ENCODE data around the gene INPP4B.

INPP4B gene

DNA sequence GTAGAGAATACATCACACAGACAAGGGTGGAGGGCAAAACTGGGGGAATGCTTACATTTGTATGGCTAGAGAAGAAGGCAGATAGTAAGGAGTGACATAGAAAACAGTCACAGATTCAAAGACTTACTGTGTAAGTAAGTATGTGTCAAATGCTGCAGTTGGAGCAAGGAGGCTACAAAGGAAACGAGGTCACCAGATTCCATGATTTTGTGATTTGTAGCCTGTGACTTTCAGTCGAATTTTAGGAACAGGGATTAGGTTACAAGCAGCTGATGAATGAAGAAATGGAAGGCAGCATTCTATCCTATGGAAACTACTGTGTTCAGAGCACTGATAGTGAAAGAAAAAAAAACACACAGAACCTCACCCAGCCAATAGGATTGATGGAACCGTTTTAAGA lies 801.8 kb downstream of the INPP4B start:
- no peak for DNase-seq

DNA sequence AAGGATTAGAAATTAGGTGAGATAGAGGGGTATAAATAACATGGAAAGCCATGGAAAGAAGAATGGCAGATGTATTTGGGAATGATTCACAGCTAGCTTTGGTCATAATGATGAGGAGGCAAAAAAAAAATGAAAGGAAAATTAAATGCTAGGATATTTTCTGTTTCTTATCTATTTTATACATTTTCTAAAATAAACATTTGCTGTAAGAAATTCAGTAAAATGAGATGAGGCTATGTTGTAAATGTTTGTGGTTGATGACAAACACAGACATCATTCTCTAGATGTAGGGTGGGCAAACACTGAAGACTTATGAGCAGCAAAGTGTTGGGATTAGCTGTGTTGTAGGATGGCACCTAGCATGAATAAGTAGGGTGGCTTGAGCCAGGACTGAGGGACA lies 802.6 kb downstream of the INPP4B start:
- DNase-seq: no peak

DNA sequence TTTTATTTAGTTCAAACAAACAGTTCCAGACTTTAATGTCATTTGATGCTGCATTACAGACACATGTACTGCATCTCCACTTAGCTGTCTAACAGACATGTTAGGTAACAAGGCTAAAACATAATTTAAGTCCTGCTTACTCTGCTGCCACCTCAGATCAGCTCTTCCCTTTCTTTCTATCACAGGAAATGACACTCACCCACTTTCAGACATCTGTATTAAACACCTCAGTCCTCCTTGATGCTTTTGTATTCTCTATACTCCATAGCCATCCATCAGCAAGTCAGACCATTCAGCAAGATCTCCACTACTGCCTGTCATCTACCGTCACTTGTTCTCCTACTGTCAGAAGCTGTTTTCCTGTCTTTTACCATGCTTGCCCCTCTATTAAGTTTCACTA lies 804.3 kb downstream of the INPP4B start:
- no peak for DNase-seq

DNA sequence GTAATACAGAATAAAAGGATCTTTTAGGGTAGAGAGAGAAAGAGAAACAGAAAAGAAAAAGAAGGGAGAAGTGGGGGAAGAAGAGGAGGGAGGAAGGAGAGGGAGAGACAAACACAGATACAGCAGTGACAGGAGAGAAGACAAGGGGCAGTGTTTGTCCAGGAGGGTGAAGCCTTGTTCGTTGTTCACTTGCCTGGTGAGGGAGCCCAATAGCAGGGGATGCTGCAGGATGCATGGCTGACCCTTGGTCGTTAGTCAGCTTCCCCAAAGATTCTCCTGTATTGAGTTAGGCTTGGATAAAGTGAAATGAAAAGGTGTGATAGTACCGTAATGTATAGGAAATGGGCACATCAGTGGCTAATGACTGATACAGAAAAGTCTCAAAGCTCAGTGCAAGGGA lies 806.1 kb downstream of the INPP4B start:
- no peak for DNase-seq

DNA sequence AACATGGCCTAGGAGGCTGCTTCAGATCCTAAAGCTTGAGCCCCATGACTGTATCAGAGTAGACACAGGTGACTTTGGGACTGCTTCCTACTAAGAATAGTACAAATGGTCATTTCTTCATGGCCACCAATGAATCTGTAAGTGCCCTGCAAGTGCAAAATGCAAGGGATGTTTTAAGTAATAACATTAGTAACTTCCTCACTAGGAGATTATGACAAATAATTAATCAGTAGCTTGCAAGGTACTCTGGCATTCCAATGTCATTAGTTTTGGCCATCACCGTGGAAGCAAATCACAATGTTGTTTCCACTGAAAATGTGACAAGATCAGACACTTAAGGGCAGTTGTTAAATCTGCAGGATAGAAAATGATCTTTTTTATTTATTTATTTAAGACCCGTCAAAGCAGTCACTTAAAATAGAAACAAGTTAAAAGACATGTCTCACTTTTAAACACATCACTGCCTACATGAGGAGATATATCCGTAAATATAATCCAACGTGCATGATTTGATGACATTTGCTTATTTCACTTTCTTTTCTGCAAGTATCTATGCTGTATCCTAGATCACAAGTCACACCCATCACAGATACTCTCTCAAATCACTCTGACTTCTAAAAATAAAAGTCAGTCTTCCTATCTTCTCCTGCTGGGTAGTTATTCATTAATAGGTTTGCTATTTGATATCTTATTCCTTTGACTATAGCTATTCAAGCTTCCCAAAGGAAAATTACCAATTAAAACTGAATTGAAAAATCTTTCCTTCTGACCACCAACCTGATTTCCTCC lies 809.1 kb downstream of the INPP4B start:
- DNase-seq: no peak

DNA sequence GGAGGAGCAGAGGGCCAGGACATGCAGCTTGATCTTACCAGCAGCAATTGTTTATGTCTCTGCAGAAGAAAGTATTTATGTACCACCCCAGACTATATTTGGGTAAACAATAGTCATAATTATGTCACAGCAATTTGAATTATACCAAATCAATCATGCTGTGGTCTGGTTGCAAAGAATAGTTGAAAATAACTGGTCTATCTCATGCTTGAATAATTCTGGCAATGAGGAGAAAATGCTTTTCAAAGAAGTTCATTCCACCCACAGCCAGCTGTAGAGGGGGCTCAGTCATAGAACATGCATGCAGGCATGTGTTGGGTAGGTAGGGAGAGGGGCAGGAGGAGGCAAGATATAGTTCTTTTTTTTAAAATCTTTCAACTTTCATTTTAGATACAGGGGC lies 810.5 kb downstream of the INPP4B start:
- DNase-seq: no peak

DNA sequence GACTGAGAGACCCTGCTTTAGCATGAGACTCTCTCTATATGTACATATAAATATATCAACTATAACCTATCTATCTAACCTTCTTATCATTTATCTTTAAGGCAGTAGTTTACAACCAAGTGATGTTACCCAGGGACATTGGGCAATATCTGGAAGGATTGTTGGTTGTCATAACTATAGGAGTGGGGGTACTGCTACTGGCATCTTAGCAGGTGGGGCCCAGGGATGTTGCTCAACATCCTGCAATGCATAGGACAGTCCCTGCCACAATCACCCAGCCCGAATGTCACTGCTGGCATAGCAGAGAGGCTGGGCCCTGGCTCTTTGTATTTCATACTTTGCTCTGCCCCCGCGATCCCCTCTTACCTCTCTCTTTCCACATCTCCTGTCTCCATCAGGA lies 812.0 kb downstream of the INPP4B start:
- DNase-seq: no peak

DNA sequence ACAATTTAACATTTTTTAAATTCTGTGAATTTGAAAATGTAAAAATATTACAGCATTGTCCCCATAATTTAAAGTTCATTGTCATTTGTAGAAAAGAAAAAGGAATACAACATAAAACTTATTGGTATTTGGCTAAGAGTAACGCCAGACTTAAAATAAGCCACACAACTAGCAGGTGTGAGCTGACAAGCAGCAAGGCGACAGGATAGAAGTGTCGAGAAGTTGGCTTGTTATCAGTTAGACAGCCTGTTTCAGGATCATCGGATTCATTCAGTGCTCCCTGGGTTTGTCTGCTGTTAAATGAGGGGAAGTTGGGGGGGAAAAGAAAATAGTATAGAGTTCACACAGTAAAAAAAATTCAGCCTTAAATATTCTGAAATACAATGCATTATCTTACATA lies 816.1 kb downstream of the INPP4B start:
- no peak for DNase-seq

DNA sequence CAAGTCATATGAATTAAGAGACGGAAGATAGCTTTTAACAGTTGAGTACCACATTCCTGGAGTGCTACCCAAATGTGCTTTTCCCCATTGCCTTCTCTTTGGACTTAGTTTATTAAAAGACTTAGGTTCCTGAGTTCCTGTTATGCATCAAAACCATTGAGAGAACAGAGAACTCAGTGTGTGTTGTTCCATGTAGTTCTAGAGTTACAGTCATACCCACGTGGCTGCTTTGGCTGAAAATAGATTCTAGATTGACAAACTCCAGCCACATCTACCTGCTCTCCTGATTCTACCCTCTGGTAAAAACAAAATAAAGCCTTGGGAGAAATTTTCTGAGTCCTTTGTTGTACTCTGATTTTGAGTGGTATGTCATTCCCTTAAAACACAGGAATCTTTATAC lies 824.3 kb downstream of the INPP4B start:
- no peak for DNase-seq

DNA sequence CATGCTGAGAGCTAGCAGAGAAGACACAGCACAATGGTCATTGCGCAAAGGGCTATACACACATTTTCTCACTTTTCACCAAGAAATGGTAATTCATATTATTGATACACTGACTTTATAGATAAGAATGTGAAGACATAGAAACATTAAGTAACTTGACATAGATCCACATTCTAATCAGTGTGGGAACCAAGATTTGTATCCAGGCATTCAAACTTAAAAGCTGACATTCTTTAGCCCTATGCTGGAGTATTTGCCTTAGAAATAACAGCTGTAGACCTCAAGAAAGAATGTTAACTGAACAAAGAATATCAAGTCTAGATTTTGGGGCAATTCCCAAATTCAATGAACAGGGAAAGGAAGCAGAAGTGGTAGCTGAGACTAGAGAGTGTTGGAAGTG lies 824.9 kb downstream of the INPP4B start:
- DNase-seq: no peak

DNA sequence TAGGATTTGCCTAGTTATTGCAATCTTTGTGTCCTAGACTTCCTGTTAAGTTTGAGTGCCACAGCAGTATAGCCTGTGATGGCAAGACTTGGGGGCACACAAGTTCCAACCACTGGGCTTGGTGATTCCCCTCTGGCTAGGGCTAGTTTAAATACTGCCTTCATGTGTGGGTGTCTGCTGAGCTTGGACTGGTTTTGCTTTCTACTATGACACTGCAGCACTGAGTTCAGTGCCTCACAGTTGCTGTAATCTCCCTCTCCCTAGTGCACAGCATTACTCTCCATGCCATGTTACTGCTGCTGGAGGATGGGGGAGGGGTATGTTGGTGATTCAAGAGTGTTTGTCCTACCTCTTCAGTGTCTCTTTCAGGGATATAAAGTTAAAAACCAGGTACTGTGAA lies 830.1 kb downstream of the INPP4B start:
- DNase-seq: no peak

DNA sequence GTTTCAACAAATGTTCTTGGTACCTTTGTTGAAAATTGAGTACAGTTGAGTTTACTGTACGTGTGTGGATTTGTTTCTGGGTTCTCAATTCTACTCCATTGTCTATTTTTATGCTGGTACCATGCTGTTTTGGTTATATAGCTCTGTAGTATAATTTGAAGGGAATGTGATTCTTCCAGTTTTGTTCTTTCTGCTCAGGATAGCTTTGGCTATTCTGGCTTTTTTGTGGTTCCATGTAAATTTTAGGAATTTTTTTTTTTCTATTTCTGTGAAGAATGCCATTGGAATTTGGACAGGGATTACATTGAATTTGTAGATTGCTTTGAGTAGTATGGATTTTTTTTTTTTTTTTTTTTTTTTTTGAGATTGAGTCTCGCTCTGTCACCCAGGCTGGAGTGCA lies 836.4 kb downstream of the INPP4B start:
- no peak for DNase-seq

DNA sequence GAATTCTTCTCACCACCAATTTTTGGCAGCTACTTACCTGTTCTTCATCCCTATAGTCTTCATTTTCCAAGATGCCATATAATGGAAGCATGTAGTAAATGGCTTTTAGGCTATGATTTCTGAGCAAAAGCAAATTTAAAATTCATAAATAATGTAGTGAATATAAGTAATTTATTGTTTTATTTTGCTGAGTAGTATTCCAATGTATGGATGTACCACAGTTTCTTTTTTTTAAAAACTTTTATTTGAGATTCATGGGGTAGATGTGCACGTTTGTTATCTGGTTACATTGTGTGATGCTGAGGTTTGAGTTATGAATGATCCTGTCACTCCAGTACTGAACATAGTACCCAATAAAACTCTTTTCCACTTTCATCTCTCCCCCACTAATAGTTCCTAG lies 840.6 kb downstream of the INPP4B start:
- DNase-seq: no peak

DNA sequence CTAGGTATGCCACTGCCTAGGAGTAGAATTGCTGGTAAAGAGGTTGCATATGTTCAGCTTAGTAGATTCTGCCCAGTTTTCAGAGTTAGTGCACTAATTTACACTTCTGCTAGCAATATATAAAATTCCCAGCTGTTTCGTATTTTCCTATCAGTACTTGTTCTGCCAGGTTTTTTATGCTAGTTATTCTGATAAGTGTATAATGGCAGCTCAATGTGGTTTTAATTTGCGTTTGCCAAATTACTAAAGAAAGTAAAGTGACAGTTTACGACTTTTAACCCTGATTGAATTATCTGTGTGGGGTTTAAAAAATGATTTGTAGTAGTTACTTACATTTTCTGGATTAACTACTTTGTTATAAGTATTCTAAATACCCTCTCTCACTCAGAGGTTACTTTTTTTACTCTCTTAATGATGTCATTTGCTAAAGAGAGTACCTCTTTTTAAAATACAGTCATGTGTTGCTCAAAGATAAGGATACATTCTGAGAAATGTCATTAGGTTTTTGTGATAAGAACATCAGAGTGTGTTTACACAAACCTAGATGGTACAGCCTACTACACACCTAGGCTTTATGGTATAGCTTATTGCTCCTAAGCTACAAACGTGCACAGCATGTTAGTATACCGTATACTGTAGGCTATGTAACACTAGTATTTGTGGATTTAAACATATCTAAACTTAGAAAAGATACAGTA lies 846.5 kb downstream of the INPP4B start:
- no peak for DNase-seq

DNA sequence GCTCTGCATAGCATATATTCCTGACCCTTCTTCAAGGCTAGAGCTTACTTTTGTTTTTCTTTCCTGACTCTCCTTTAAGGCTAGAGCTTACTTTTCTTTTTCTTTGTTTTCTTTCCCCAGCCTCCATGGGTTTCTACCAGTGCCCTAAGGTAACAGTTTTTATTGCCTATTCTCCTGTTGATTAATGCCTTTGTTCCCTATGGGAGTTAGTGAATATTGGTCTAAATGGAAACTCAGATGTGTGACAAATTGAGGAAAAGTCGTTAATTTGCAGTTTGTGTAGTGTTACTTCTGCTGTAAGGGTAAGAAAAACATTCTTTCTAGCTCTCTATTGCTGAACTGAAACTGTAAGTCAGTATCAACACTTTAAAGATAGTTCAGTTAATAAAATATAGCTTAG lies 851.0 kb downstream of the INPP4B start:
- DNase-seq: no peak

DNA sequence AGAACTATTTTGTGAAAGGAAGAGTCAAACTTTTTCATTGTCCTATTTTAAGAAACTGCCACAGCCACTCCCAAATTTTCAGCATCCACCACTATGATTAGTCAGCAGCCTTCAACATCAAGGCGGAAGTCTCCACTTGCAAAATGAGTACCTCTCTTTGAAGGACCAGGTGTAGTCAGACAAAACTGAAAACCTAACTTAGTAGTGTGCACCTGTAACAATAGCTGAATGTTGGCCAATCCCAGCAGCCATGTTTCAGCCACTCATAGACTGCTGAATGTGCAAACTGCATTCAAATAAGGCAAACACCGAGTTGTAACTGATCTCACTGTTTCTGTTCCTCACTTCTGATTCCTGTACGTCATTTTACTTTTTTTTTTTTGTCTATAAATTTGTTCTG lies 868.7 kb downstream of the INPP4B start:
- no peak for DNase-seq
